Right cardiac atrium (tissue), 5 donors: ENCODE data around the gene GSG1. TPM values are rescaled to one million over a fixed set of nuclear protein-coding genes. Genes with fewer than 3 reads are reported as not detected.

ENCODE experiments used
- ATAC-seq, 2 donors: fragments of 200-7000 bp; cut with Tn5 transposase; one replicate each; pipeline versions ENCODE4 v1.8.0 to v1.9.1; 2020; ENCODE audit warnings: moderate library complexity in 2 of 2, mild to moderate bottlenecking in 1 of 2
- DNase-seq, 3 donors: peaks; one replicate each; pipeline ENCODE4 v3.0.0-alpha.2; 2020
- H3K27ac ChIP-seq: one replicate; pipeline ENCODE4 v1.5.1; 2013; ENCODE audit warnings: mild to moderate bottlenecking, low read length, control low read depth, moderate library complexity
- H3K27me3 ChIP-seq: one replicate; pipeline ENCODE4 v1.6.1; 2013; ENCODE audit not compliant: control insufficient read depth, insufficient read depth
- H3K4me1 ChIP-seq: one replicate; pipeline ENCODE4 v1.6.1; 2013; ENCODE audit warnings: low read length; ENCODE audit not compliant: control insufficient read depth, insufficient read depth
- H3K4me3 ChIP-seq: one replicate; pipeline ENCODE4 v1.5.1; 2013; ENCODE audit warnings: low read length, control low read depth
- H3K9me3 ChIP-seq: one replicate; pipeline ENCODE4 v1.6.1; 2013; ENCODE audit warnings: low read length; ENCODE audit not compliant: control insufficient read depth
- WGBS: extraction: QIAGEN DNeasy Blood & Tissue Kit; methylation state at CpG from one replicate; pipeline ENCODE4 v1.1.7; 2013; 5-methylcytosine and 5-hydroxymethylcytosine counted together
- intact Hi-C, 4 donors: fragments of 100-400 bp; cut with DNase I; formaldehyde crosslinking; loops; one replicate each; pipeline versions ENCODE4 v1.11.0 to v1.14.0; 2022 to 2023
- polyA plus RNA-seq: library from polyadenylated mRNA; stranded (reverse); fragments of 200-250 nt; gene quantifications from one replicate; pipeline ENCODE4 v1.2.3, GENCODE V29; 2013
- total RNA-seq, 4 donors: library from RNA; stranded (reverse); fragmentation: NEBNext Ultra II Directional; extraction: Animal tissue kit (Norgen Biotek cat#: 25700); gene quantifications; one replicate each; pipeline ENCODE4 v1.2.1, GENCODE V29; 2021
- donor health status: healthy with polysubstance abuse.
- donor health status: DM: no; HTN: yes; CAD: no.
- donor health status: DM: no; HTN: no; CAD: no.
- donor health status: DM: no; HTN: yes; CAD: no; lungs with severe emphysema.
- donor health status: DM: yes; HTN: yes; CAD: no.

Gene GSG1
- total and polyA plus RNA-seq, 5 donors = 0.07 TPM; not detected in 4

DNA sequence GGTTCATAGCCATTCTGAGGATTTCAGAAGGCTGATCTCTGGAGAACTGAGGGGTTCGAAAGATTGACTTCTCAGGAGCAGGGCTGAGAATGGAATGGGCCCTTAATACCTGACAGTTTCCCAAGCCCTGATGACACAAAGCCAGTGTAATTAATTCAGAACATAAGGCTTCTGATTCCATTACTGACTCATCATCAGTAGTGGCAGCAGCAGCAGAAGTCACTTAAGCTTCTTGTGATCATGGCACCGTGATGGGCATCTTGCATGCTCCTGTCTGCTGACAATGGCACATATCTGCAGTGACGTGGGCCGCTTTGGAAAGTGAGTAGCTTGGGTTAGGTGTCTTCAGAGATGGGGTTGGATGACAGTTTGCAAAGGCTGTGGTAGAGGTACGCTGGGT, 38.2 kb upstream of the GSG1 start:
- no peaks in the 10 kb centered on the region for H3K9me3 ChIP-seq
- H3K27ac ChIP-seq = no peak overlapping the region
- no peaks in the 10 kb centered on the region for H3K27me3 ChIP-seq
- DNase-seq (peak in 1 of 3 donors; percentile 48), ATAC-seq (no peak)
- peaks cover 3% of the 10 kb centered on the region for H3K4me1 ChIP-seq
- no peak overlapping the region for H3K4me3 ChIP-seq
- WGBS = 96% methylated on average over 5 of the region's 5 CpGs
- intact Hi-C loops = no loop called here

DNA sequence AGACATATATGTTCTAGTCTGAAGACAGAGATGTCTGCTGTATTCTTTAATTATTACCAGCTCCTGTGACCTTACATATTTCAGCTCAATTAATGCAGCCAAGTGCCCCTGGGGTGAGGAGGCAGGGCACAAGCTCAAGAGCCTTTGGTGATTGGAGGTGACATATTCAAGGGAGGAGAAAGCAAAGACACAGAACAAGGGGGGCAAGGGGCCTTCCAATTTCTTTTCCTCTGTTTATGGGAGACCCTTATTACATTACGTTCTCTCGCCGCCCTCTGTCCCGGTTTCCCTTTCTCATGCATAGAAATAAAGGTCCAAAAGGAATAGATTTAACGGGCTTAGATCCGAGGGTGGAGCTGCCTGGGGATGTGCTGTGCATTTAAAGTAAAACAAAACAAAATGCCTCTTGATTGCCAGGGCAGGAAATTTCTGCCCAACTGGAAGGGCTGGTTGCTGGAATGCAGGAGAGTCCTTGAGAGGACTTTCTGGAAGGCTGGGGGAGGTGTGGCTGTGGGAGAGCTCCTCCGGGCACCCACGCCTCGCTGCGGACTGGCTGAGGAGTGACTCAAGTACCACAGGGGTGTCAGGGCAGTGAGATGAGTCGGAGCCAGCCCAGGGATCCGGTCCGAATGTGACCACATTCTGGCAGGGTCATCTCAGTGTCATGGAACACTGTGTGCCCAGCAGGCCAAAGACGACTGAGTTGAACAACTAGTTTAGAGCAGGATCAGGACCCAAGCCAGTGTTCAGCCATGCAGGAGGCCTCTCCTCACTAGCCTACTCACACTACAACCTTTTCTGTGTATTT, 32.1 kb upstream of the GSG1 start:
- H3K4me3 ChIP-seq = no peak overlapping the region
- 63% methylated on average over 14 of the region's 14 CpGs for WGBS
- H3K27me3 ChIP-seq = no peaks in the 10 kb centered on the region
- peak; percentile 79 to 82 for ATAC-seq
- intact Hi-C loops = no loop called here
- no peak overlapping the region for H3K27ac ChIP-seq
- DNase-seq = peak; percentile 54 to 62 (median 56)
- peaks cover 4% of the 10 kb centered on the region for H3K4me1 ChIP-seq
- no peaks in the 10 kb centered on the region for H3K9me3 ChIP-seq

DNA sequence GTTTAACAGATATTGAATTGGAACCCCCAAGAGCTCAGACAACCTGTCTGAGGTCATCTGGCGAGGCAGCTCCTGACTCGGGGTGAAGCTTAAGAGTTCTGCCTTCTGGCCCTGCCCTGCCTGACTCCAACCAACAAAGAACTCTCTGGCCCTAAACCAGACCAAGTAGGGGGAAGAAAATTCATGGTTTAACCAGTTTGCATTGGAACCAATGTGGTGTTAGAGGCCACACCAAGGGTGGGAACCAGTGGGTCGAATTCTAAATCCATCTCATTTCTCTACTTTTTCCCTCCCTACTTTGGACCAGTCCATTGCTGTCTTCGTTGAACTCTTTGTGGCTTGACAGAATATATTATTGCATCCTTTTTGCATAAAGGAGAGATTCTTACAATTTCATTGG, 30.4 kb upstream of the GSG1 start:
- no peaks in the 10 kb centered on the region for H3K9me3 ChIP-seq
- H3K27me3 ChIP-seq = no peaks in the 10 kb centered on the region
- DNase-seq (no peak), ATAC-seq (no peak)
- H3K4me3 ChIP-seq = no peak overlapping the region
- peaks cover 4% of the 10 kb centered on the region for H3K4me1 ChIP-seq
- no peak overlapping the region for H3K27ac ChIP-seq
- intact Hi-C loops = no loop called here
- 90% methylated on average over 4 of the region's 4 CpGs for WGBS

DNA sequence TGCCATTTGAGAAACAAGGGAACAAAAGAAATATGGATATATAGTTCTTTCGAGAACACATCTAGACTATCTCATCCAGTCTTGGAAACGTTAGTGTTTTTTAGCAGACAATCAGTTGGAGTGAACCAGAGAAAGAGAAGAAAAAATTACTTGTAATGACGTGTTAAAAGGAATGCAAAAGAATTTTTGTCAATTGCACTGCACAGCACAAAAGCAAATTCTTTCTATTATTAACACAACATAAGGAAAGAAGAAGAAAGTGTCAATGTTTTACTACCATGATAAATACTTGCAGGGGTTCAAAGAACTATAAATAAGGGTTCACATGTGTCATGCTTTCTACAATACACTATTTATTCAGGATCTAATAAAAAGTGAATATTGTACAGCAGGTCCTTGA, 27.5 kb upstream of the GSG1 start:
- intact Hi-C loops = no loop called here
- Histone ChIP-seq H3K27ac (no peak overlapping the region), H3K4me1 (peaks cover 4% of the 10 kb centered on the region), H3K4me3 (no peak overlapping the region), H3K9me3 (no peaks in the 10 kb centered on the region), H3K27me3 (no peaks in the 10 kb centered on the region)
- 53% methylated on average over 3 of the region's 3 CpGs for WGBS
- DNase-seq = no peak
- ATAC-seq = no peak

DNA sequence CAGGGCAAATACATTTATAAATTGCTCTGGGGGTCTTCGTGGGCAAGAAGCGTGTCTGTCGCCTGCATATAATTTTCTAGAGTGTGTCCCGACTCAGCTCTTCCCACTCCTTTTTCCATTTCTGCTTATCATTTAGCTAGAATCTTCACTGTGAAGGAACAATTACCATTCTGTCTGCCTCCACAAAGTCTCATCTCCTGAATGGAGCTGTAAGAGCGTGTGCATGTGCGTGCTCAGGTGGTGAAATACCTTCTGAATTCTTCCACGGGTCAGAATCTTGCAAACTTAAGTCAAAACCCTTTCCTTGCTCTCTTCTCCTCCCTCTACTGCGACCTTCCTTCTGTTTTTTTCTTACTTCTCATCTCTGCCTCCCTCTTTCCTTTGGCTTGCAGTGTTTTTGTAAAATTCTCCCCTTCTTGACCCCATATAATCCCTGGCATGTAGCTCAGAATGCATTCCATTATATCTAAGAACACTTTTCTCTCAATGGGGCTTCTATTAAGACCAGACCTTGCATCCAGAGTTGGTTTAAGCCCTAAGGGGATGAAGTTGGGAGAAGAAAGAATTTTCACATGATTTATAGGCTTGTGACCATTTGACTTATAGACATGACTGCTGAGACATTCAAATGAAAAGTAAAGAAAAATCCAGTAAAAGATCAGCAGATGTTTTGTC, 25.0 kb upstream of the GSG1 start:
- no peak overlapping the region for H3K4me3 ChIP-seq
- no peak for ATAC-seq

DNA sequence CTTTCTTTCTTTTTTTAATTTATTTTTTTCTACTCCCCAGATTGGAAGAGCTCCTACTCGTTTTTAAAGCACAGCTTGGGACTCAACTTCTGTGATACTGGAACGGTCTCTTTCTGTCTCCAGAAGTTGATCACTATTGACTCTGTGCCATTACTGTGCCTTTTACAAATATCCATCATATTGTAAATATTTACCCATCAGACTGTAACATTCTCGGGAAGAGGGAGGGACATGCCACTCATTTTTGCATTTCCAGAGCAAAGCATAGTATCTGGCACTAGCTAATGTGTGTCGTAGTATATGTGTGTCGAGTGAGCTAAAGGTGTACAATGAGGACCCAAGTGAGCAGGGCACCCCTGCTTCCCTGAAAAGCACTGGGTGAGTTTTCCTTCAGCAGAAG, 24.0 kb upstream of the GSG1 start:
- no peaks in the 10 kb centered on the region for H3K4me1 ChIP-seq
- 69% methylated on average over 5 of the region's 5 CpGs for WGBS
- no peaks in the 10 kb centered on the region for H3K27me3 ChIP-seq
- no peaks in the 10 kb centered on the region for H3K9me3 ChIP-seq
- no peak for DNase-seq
- ATAC-seq = no peak
- H3K4me3 ChIP-seq = no peak overlapping the region
- H3K27ac ChIP-seq = no peak overlapping the region
- intact Hi-C loops = no loop called here

More for the DNA sequence above, 25.0 kb upstream of the GSG1 start:
- H3K4me1 ChIP-seq = no peaks in the 10 kb centered on the region
- no peak for DNase-seq
- intact Hi-C loops = no loop called here
- H3K27ac ChIP-seq = no peak overlapping the region
- 87% methylated on average over 8 of the region's 8 CpGs for WGBS
- no peaks in the 10 kb centered on the region for H3K9me3 ChIP-seq
- H3K27me3 ChIP-seq = no peaks in the 10 kb centered on the region

DNA sequence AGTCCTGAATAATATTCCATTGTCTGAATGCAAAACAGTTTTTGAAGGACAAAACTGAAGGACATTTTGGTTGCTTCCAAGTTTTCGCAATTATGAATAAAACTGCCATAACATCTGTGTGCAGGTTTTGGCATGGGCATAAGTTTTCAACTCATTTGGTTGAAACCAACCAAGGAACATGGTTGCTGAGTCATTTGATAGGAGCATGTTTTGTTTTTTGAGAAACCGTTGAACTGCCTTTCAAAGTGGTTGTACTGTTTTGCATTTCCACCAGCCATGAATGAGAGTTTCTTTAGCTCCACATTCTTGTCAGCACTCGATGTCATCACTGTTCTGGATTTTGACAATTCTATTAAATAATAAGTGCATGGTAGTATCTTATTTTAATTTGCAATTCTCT, 23.0 kb upstream of the GSG1 start:
- Histone ChIP-seq H3K9me3 (no peaks in the 10 kb centered on the region), H3K4me1 (no peaks in the 10 kb centered on the region), H3K4me3 (no peak overlapping the region), H3K27me3 (no peaks in the 10 kb centered on the region), H3K27ac (no peak overlapping the region)
- intact Hi-C loops = no loop called here
- DNase-seq = no peak
- ATAC-seq = no peak
- WGBS = 86% methylated on average over 3 of the region's 3 CpGs

DNA sequence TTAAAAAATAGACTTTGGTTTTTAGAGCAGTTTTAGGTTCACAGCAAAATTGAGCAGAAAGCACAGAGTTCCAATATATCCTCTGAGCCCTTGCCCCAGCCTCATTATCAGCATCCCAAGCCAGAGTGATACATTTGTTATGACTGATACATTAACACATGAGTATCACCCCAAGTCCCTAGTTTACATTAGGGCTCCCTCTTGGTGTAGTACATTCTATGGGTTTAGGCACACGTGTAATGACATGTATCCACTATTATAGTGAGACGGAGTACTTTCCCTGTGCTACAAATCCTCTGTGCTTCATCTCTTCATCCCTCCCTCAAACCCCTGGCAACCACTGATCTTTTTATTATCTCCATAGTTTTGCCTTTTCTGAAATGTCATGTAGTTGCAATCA, 22.5 kb upstream of the GSG1 start:
- WGBS = 97% methylated on average over 2 of the region's 2 CpGs
- no peaks in the 10 kb centered on the region for H3K27me3 ChIP-seq
- ATAC-seq (no peak), DNase-seq (no peak)
- no peak overlapping the region for H3K27ac ChIP-seq
- no peak overlapping the region for H3K4me3 ChIP-seq
- H3K9me3 ChIP-seq = no peaks in the 10 kb centered on the region
- intact Hi-C loops = no loop called here
- no peaks in the 10 kb centered on the region for H3K4me1 ChIP-seq

DNA sequence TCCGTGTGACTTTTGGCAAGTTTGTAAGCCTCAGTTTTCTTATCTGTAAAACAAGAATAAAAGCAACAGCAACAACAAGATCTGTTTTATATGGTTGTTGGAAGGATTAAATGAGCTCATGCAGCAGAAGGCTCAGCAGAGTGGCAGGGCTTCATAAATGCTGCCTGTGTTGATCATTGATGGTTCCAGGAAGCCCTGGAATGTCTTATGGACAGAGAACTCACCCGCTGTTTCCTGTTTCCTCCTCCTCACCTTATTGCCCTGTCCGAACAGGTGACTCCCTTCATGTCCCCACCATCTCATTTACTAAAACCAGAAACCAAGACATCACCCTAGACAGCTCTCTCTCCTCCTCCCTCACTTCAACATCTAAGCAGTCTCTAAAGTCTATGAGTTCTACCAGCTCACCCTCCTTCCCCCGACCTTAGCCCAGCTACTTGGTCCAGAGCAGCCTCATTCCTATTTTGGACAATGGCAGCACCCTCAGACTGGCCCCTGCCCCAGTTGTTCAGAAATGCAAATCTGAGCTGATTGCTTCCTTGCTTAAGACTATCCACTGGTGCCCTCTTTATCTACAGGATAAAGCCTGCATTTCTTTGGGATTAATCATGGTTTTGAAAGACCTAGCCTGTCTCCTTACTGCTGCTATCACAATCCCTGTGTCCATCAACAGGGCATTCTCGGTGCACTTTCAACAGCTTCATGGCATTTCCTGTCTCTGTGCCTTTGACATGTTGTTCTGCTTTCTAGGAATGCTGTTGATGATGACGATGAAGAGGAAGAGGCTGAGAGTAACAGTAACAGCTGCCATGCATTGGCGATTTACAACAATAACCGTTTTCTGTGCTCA, 21.4 kb upstream of the GSG1 start:
- intact Hi-C loops = no loop called here
- H3K27me3 ChIP-seq = no peaks in the 10 kb centered on the region
- no peak overlapping the region for H3K27ac ChIP-seq
- peak in 1 of 2 donors; percentile 34 for ATAC-seq
- no peaks in the 10 kb centered on the region for H3K4me1 ChIP-seq
- H3K4me3 ChIP-seq = no peak overlapping the region
- 65% methylated on average over 8 of the region's 8 CpGs for WGBS
- no peak for DNase-seq
- no peaks in the 10 kb centered on the region for H3K9me3 ChIP-seq

DNA sequence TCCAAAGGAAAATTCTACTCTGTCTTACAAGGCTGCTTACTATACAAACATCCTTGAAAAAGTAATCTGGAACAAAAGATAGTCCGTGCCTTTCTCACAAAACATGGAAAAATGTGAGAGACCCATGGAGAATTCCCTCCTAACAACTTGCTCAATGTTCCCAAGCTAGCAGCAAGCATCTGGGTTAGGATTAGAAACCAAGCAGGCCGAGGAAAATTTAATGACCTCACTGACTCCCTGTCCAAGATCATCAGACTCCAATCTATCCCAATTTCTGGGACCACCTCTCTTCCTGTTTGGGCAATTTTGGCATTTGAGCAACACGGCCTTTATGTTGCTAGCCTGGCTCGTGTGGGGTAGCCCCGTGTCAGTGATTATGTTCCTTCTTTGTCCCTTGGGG, 18.1 kb upstream of the GSG1 start:
- ATAC-seq = peak; percentile 52 to 72
- 64% methylated on average over 5 of the region's 5 CpGs for WGBS
- Histone ChIP-seq H3K27ac (peak overlapping the region; percentile 33), H3K27me3 (no peaks in the 10 kb centered on the region), H3K4me1 (no peaks in the 10 kb centered on the region), H3K4me3 (no peak overlapping the region), H3K9me3 (no peaks in the 10 kb centered on the region)
- DNase-seq = peak in 1 of 3 donors; percentile 64
- intact Hi-C loops = no loop called here

DNA sequence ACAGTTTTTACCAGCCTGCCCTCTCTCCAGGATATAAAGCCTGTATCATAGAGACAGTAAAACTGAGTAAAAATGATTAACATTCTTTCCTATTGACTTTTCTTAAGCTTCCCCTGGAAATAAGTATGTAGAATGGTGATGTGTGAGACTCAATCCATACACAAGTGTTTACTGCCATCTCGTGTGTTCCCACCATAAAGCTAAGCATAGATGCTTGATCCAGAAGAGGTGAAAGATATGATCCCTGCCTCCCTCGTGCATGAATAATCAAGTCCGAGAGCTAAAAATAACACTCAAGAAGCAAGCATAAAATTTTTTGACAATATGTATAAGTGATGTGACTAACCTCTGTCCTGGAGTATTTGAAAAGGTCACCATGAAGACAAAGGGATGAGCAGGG, 16.9 kb upstream of the GSG1 start:
- Histone ChIP-seq H3K4me3 (no peak overlapping the region), H3K27me3 (no peaks in the 10 kb centered on the region), H3K9me3 (no peaks in the 10 kb centered on the region), H3K27ac (no peak overlapping the region), H3K4me1 (peaks cover under 1% of the 10 kb centered on the region)
- DNase-seq = no peak
- intact Hi-C loops = no loop called here
- ATAC-seq = no peak
- 57% methylated on average over 3 of the region's 3 CpGs for WGBS
